Fibroblast of lung (primary cell): Measurements from ENCODE around the gene IQCB1.

Experiments used
- CTCF ChIP-seq, 2 donors: IDR thresholded peaks in 1 of 2; conservative IDR thresholded peaks in 1 of 2; 1 replicate in 1 of 2; 2 replicates in 1 of 2; pipeline ENCODE4 v1.5.1; 2011 to 2012; ENCODE audit warnings: low read length in 2 of 2, control low read depth in 1 of 2, inconsistent platforms in 1 of 2, low read depth in 1 of 2, mild to moderate bottlenecking in 1 of 2
- EZH2 ChIP-seq: IDR thresholded peaks from 2 replicates; pipeline ENCODE4 v1.5.1; 2012; ENCODE audit warnings: low read length, control low read depth, mild to moderate bottlenecking; ENCODE audit errors: missing control alignments

GRCh38 chr3:121883507-121883906, 48.6 kb upstream of the IQCB1 start:
- peak; percentile 29 to 46 for TF ChIP-seq CTCF (conservative IDR thresholded peaks at IDR 0.05 in 1 of 2, IDR thresholded peaks at IDR 0.05 in 1 of 2; ENCODE audit: low read depth in 1 of 2, low read length in 2 of 2)
- no peak for TF ChIP-seq EZH2
